ENCODE measurements around the gene TPRG1.

Gene TPRG1

GRCh38 chr3:189202583-189202982 is 30.8 kb downstream of the TPRG1 start:
- TF ChIP-seq CTCF (IDR thresholded peaks at IDR 0.05; ENCODE audit: insufficient read depth, missing control alignments) = no peak
- DNase-seq (ENCODE audit: insufficient read length, low spot score) = no peak
- no peak for FAIRE-seq

GRCh38 chr3:189204167-189204866 is 32.5 kb downstream of the TPRG1 start:
- DNase-seq (ENCODE audit: insufficient read length, low spot score) = no peak
- FAIRE-seq = no peak
- no peak for TF ChIP-seq CTCF (IDR thresholded peaks at IDR 0.05; ENCODE audit: insufficient read depth, missing control alignments)

- FAIRE-seq = no peak
- no peak for TF ChIP-seq CTCF (IDR thresholded peaks at IDR 0.05; ENCODE audit: insufficient read depth, missing control alignments)
Observed at GRCh38 chr3:189204937-189205336, 33.2 kb downstream of the TPRG1 start.

GRCh38 chr3:189210251-189210770 is 38.5 kb downstream of the TPRG1 start:
- DNase-seq (ENCODE audit: insufficient read length, low spot score) (no peak), FAIRE-seq (no peak)
- TF ChIP-seq CTCF (IDR thresholded peaks at IDR 0.05; ENCODE audit: insufficient read depth, missing control alignments) = no peak

More at GRCh38 chr3:189204937-189205336, 33.2 kb downstream of the TPRG1 start:
- DNase-seq (ENCODE audit: insufficient read length, low spot score) = no peak

- TF ChIP-seq CTCF (IDR thresholded peaks at IDR 0.05; ENCODE audit: insufficient read depth, missing control alignments) = no peak
- FAIRE-seq = no peak
- no peak for DNase-seq (ENCODE audit: insufficient read length, low spot score)
Observed at GRCh38 chr3:189212681-189213080, 40.9 kb downstream of the TPRG1 start.

GRCh38 chr3:189214651-189215050 is 42.9 kb downstream of the TPRG1 start:
- TF ChIP-seq CTCF (IDR thresholded peaks at IDR 0.05; ENCODE audit: insufficient read depth, missing control alignments) = no peak
- no peak for FAIRE-seq

GRCh38 chr3:189222927-189223636 is 51.3 kb downstream of the TPRG1 start:
- FAIRE-seq (no peak), DNase-seq (ENCODE audit: insufficient read length, low spot score) (no peak)
- no peak for TF ChIP-seq CTCF (IDR thresholded peaks at IDR 0.05; ENCODE audit: insufficient read depth, missing control alignments)

More at GRCh38 chr3:189214651-189215050, 42.9 kb downstream of the TPRG1 start:
- DNase-seq (ENCODE audit: insufficient read length, low spot score) = no peak
